ENCODE data around the gene UMAD1. TPM values are rescaled to one million over a fixed set of nuclear protein-coding genes. Genes with fewer than 3 reads are reported as not detected.

Gene UMAD1
- 8.6 and 8.8 TPM in 2 replicates for total RNA-seq

GRCh38 chr7:7640221-7641128 is at the start of gene UMAD1:
Gene UMAD1, plus strand, starts transcription at chr7:7640752. Its CDS starts 32,620 bp downstream, at chr7:7673372.

GRCh38 chr7:7718492-7718891 is 77.9 kb downstream of the UMAD1 start, which contains the start of gene RPA3:
Gene RPA3, minus strand, starts transcription at chr7:7718607. Its CDS starts 78,189 bp downstream, at chr7:7640418.

Small RNAs within 50 kb of the gene (small RNA-seq; reads per million reads assigned to genes)
- not detected for gene RNU6-534P

Other genes starting within 250 kb of the UMAD1 start
- under 0.01 and 0.78 TPM in 2 replicates for gene COL28A1, start 104.9 kb upstream of the UMAD1 start, total RNA-seq
- gene MIOS, start 73.9 kb upstream of the UMAD1 start, total RNA-seq = 36.7 and 47.7 TPM in 2 replicates
- gene RPA3, start 77.9 kb downstream of the UMAD1 start, total RNA-seq = 38.9 and 41.2 TPM in 2 replicates